Renal pelvis (tissue), 4 donors: ENCODE data around the gene FAM174B. TPM values are rescaled to one million over a fixed set of nuclear protein-coding genes. Genes with fewer than 3 reads are reported as not detected.

Experiments used
- DNase-seq: peaks from one replicate; pipeline ENCODE4 v3.0.0-alpha.2; 2013
- polyA plus RNA-seq, 3 donors: library from polyadenylated mRNA; unstranded; fragments of 120-200 nt; gene quantifications; one replicate each; pipeline ENCODE4 v1.2.1, GENCODE V29; 2013; ENCODE audit not compliant: insufficient read length in 3 of 3

FAM174B gene
- polyA plus RNA-seq, 3 donors: 31.0 to 35.0 (median 33.3) TPM

DNA sequence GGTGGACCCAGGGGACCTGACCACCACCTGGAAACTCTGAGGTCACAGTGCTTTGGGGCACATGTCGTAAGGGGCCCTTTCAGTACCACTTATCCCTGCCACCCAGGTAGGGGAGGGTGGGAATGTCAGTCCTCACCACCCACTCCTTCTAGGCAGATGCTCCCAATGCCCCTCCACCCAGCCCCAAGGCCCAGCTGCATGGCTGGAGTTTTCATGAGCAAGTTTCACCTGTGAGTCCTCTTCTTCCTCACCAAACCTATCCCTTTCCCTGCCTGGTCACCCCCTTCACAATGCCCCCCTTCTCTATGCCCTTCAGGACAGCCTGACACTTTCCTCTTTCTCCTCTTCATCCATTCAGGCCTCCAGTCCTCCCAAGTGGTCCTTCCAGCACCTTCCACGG lies 9.8 kb downstream of the FAM174B start:
- DNase-seq: no peak

GRCh38 chr15:92645051-92645631 lies 10.4 kb downstream of the FAM174B start:
- peak; percentile 45 for DNase-seq

DNA sequence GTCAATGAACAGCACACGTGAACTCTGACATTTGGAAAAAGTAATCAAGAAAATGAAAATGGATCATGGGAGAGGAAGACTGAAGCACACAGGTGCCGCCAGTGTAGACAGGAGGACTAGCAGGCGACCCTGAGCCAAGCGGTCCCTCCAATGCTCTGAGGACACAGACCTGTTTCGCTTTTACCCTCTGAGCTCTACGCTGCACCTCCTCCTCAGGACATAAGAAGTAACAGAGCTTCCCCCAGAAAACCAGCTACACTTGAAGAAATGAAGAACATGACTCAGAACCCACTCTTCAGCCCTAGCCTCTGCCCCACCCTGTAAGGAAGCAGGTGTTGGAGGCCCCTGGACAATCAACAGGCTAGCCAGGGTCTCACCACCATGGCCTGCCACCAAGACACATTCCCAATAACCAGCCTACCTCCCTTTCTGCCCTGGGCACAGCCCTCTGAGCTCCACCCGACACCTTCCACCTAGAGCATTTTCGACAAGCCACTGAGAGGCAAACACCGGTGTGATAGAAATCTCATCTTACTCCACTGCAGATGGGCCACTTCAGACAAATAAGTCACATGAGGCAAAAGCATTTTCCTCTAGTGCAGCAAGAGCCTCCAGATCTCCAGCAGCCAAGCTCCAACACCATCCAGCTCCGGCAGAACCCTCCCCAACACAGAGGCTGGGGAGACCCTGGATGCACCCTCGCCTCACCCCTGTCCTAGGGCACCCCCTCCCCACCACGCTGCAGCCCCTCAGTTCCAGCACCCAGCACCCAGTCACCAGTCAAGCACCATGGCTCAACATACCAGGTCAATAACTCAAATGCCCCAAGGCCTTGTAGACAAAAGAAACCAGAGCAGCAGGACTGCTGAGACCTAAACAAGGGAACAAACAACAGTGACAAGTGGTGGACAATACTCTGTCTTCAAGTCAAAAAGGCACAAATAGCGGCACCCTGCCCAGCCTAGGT lies 11.4 kb downstream of the FAM174B start:
- no peak for DNase-seq

- no peak for DNase-seq
Observed at GRCh38 chr15:92638709-92639365, 16.7 kb downstream of the FAM174B start.

GRCh38 chr15:92638291-92638708 lies 17.3 kb downstream of the FAM174B start:
- peak; percentile 77 for DNase-seq

- DNase-seq: no peak
Observed at GRCh38 chr15:92637626-92638025, 17.9 kb downstream of the FAM174B start.

DNA sequence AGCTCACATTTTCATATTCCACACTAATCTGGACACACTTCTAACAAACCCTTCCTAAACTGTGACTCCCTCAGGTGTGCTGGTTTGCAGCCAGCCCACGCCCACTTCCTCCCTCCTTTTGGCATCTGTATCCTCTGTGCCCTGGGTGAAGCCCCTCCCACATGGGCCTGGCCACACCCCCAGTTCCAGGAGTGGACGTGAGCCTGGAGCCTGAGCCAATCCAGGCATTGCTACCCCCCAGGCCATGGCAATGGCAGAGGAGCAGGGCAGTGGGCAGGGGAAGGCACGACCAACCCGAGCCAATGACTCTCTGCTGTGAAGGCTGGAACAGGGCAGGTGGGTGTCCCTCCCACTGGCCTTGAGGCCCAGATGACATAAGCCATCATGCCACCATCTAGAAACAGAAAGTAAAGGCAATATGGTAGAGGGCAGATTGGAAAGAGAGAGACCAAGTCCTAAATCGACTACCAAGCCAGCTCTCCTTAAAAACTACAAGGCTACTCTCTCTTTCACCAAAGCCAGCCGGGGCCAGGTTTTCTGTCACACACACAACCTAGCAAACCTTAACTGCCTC lies 18.6 kb downstream of the FAM174B start:
- no peak for DNase-seq

GRCh38 chr15:92636401-92636907 lies 19.1 kb downstream of the FAM174B start:
- no peak for DNase-seq

- DNase-seq: no peak
Observed at GRCh38 chr15:92634671-92635201, 20.8 kb downstream of the FAM174B start.

DNA sequence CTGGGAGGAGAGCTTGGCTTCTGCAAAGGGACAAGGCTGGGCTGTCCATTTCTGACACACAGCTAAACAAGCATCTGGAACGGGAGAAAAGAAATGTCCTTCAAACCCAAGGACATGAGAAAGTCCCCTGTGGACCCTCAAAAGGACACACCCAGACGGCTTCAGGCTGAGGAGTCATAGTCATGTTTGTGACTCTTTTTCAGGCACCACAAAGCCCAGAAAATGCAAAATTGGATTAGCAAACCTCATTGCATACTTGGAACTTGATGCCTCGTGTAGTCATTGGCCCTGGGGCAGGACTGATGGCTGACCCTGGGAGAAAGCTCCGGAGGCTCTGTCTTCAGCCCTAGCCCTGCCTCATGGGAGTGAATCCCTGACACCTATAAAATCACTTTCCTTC lies 21.5 kb downstream of the FAM174B start:
- DNase-seq: no peak

DNA sequence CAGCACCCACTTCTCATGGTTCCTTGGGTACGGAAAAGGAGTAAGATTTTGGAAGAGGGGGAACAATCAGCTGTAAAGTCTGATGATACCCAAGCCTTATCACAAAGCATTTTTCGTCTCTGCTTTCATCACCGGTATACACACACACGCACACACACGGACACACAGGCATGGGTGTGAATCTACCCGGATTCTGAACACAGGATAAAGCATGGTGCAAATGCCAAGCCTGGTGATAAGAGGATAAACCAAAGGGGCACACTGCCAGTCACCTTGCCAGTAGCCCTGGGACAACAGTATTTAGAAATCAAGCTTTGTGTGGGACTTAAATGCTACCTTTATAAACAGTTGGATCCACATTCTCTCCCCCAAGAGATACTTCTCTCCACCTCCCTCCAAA lies 22.2 kb downstream of the FAM174B start:
- DNase-seq: no peak

DNA sequence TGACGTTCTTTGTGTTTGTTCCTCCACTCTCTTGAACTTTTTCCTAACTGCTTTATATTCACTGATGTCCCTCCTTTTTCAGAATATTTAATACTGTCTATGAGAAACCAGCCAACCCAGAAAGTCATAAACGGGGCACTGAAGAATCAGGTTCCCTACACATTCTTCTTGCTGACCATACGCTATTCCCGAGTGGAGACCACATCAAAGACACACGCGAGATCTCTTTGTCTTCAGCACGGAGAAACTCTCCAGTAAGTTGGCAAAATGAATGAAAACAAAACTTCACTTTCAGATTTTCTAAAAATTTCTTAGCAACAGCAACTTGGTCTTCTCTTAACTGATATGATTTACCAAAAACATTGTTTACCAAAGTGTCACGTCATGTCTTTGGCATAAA lies 22.6 kb downstream of the FAM174B start:
- no peak for DNase-seq

DNA sequence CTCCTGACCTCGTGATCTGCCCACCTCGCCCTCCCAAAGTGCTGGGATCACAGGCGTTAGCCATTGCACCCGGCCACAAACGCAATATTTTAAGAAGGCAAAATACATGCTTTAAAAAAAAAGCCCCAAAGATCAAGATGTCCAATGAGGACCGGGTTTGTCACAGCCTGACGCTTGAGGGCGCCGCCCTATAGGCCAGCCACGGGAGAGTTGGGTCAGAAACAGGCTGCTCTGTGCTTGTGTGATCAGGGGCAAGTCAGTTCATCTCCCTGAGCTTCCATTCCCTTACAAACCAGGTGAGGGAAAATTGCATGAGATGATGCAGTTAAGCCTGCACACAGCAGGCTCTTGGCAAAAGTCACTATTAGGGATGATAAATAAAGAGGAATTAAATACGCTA lies 23.9 kb downstream of the FAM174B start:
- no peak for DNase-seq

- DNase-seq: no peak
Observed at GRCh38 chr15:92629975-92630626, 25.5 kb downstream of the FAM174B start.

DNA sequence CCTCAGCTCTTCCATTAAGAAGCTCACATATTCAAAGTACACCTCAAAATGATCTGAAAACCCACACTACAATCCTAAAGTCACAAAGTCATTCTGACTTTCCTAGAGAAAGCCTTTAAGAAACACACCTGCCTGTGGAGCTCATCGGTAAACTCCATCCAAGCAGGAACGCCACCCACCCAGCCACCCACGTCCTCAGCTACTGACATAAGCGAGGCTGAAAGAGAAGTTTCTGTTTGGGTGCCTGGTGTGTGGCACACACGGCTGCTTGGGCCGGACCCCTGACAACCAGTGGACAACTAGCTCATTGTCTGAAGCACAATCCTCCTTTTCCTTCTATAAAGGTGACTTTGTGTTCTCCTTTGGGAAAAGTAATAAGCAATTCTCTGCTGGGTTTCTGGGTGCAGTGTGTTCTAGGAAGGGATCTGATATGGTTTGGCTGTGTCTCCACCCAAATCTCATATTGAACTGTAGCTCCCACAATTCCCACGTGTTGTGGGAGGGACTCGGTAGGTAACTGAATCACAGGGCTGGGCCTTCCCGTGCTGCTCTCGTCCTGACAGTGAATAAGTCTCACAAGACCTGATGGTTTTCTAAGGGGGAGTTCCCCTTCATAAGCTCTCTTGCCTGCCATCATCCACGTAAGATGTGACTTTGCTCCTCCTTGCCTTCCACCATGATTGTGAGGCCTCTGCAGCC lies 26.1 kb downstream of the FAM174B start:
- no peak for DNase-seq

DNA sequence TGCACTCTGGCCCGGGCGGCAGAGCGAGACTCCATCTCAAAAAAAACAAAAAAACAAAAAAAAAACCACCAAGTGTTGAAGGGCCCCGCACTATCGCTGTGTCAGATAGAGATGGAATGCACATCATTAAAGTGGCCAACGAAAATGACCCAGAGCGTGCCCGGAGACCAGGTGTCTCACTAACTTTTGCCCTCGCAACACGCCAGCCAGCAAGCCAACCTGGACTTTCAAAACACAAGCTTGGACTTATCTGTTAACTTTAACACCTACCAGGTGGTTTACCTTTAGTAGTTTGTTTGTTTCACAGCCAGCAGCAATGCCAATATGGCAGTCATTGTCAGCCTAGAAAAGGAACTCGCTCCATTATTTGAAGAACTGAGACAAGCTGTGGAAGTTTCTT lies 28.6 kb downstream of the FAM174B start:
- DNase-seq: no peak

GRCh38 chr15:92625251-92625980 lies 30.2 kb downstream of the FAM174B start:
- DNase-seq: no peak

DNA sequence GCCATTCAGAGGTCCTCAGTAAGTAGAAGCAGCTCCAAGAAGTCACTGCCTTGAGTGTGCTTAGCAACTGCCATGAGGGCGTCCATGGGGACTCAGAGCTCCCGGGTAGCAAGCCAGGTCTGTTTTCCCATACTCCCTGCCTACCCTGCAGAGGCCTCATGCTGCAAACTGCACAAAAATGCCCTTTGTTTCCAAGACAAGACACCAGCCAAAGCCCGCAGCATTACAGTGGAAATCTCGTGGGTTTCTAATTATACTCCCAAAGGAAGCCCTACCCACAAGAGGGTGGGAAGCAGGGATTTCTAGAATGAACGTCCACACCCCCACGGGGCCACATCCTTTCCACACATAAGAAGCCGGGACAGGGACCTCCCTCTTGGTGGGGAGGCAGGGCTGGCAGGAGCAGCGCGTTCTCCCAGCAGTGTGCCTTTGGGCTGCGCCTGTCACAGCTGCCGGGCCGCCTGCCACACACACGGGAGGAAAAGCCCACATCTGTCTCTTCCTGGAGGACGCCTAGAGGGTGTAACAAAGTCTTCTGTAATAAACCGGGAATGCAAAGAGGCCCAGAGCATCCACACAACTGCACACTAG lies 31.1 kb downstream of the FAM174B start:
- no peak for DNase-seq

- DNase-seq: no peak
Observed at GRCh38 chr15:92623435-92623834, 32.1 kb downstream of the FAM174B start.
